GM21529 (cell line): ENCODE measurements around the gene MYO7A.

ENCODE experiments used
- ATAC-seq: cut with Tn5 transposase; IDR thresholded peaks from one replicate; pipeline ENCODE4 v1.9.1; 2021; ENCODE audit not compliant: unreplicated experiment

The MYO7A gene

GRCh38 chr11:77127920-77128691, at the start of gene MYO7A:
MYO7A (plus strand) TSS chr11:77128246; CDS start chr11:77130635, 2,389 bp downstream.
- no peak for ATAC-seq

- ATAC-seq: no peak
These were observed 48.4 kb upstream of the MYO7A start for GRCh38 chr11:77079666-77080065.

- ATAC-seq: no peak
These were observed 47.3 kb upstream of the MYO7A start for GRCh38 chr11:77080643-77081210.

GRCh38 chr11:77081381-77081851, 46.6 kb upstream of the MYO7A start:
- ATAC-seq: no peak

GRCh38 chr11:77081976-77082836, 45.8 kb upstream of the MYO7A start:
- no peak for ATAC-seq

- no peak for ATAC-seq
These were observed 45.0 kb upstream of the MYO7A start for GRCh38 chr11:77082838-77083565.

GRCh38 chr11:77083566-77084245, 44.3 kb upstream of the MYO7A start:
- no peak for ATAC-seq

- no peak for ATAC-seq
These were observed 43.4 kb upstream of the MYO7A start for GRCh38 chr11:77084581-77085191.

GRCh38 chr11:77085652-77086051, 42.4 kb upstream of the MYO7A start:
- ATAC-seq: no peak

- no peak for ATAC-seq
These were observed 41.2 kb upstream of the MYO7A start for GRCh38 chr11:77086521-77087472.

GRCh38 chr11:77087723-77088225, 40.3 kb upstream of the MYO7A start:
- ATAC-seq: no peak

GRCh38 chr11:77088236-77089003, 39.6 kb upstream of the MYO7A start:
- ATAC-seq: no peak

- ATAC-seq: no peak
These were observed 39.0 kb upstream of the MYO7A start for GRCh38 chr11:77089004-77089545.

- ATAC-seq: no peak
These were observed 38.0 kb upstream of the MYO7A start for GRCh38 chr11:77090046-77090372.

GRCh38 chr11:77090373-77091111, 37.5 kb upstream of the MYO7A start:
- ATAC-seq: peak; percentile 3

- peak; percentile 90 for ATAC-seq
These were observed 36.7 kb upstream of the MYO7A start for GRCh38 chr11:77091146-77091940.
